Measurements from ENCODE around the gene PCDHA2.
"Not testable (repeated sequence)": the region's sequence is repeated elsewhere in the genome, so short reads cannot be mapped to it uniquely, and the experiment has no call there.

PCDHA2 gene

DNA sequence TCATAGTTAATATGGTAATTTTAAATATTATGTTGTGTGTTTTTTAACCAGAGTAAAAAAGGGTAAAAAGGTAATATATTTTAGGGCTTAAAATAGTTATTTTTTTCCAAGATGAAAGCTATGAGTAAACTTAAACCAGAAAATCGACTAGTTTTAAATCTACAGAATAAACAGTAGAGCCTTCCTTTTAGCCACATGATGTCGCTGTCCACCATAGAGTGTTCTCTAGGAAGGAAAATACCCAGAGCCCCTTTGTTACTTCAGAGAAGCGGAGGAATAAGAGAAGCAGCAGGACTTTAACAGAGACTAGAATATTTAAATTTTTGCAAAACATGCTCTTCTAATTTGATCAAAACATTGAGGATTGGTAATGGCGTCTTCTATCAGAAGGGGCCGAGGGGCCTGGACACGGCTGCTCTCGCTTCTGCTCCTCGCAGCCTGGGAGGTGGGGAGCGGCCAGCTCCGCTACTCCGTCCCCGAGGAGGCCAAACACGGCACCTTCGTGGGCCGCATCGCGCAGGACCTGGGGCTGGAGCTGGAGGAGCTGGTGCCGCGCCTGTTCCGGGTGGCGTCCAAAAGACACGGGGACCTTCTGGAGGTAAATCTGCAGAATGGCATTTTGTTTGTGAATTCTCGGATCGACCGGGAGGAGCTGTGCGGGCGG lies at the start of gene PCDHA2:
TSS of gene PCDHA2 (plus strand) at position 258 of the 664 bp plus-strand sequence.
- no peak for DNase-seq (ENCODE audit: low read depth)

DNA sequence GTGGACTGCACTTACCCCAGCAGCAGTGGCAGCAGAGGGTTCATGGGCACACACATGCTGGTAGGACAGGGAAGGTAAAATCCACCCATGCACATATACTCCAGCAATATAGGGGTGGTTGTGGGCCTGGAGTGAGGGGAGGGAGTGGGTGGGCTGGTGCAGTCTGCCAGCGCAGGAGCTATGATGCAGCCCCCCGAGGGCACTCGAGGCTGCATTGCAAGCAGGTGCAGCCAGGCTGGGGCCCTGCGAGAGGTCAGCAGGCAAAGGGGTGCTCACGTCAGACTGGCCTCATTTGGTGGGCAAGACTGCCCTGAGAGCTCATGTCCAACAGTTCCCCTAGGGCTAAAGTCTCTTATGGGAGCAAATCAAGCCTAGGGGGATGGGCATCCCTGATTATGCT lies 41.1 kb upstream of the PCDHA2 start:
- DNase-seq (ENCODE audit: low read depth) = no peak

DNA sequence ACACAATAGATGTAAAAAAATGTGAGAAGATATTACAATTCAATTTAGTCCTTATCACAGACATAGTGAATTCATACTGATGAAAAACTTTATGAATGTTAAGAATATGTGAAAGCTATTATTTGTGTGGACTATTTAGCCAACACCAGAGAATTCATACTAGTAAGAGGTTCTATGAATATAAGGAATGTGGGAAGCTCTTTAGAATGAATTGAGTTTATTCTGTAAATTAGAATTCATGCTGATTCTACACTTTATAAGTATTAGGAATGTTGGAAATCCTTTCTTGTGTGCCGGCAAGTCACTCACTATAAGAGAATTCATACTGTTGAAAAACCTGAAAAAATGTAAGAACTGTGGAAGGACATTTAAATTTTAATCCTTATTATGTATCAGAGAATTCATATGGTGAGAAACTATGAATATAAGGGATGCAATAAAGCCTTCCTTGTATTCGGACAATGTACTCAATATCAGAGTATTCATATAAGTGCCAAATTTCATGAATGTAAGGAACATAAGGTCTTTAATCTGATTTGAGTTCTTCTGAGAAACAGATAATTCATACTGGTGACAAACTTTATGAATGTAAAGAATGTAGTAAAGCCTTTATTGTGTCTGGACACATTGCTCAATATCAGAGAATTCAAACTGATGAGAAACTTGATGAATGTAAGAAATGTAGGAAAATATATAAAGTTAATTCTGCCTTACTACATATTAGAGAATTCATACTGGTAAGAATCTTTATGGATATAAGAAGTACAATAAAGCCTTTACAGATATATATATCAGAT lies 30.3 kb upstream of the PCDHA2 start:
- DNase-seq (ENCODE audit: low read depth) = no peak

DNA sequence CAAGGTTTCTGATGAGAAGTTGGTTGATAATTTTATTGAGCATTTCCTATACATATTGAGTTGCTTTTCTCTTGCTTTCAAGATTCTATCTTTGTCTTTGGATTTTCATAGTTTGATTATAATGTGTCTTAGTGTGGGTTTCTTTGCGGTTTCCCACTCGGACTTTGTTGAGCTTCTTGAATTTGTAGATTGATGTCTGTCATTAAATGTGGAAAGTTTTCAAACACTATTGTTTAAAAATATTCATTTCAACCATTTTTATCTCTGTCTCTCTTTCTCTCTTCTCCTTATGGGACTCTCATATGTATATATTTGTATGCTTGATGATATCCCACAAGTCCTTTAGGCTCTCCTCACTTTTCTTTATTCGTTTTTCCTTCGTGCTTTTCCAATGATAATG lies 27.2 kb upstream of the PCDHA2 start:
- DNase-seq (ENCODE audit: low read depth) = no peak

DNA sequence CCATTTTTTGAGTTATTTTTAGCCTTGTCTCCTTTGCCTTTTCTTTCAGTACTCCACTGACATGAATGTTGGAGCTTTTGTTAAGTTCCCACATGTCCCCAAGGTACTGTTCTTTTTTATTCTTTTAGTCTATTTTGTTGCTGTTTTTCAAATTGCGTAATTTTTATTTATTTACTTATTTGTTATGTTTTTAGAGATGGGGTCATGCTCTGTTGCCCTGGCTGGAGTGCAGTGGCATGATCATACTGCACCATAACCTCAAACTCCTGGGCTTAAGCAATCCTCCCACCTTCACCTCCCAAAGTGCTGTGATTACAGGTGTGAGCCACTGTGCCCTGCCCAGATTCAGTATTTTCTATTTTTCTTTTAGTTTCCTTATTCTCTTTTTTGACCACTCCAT lies 14.1 kb upstream of the PCDHA2 start:
- DNase-seq (ENCODE audit: low read depth) = no peak

DNA sequence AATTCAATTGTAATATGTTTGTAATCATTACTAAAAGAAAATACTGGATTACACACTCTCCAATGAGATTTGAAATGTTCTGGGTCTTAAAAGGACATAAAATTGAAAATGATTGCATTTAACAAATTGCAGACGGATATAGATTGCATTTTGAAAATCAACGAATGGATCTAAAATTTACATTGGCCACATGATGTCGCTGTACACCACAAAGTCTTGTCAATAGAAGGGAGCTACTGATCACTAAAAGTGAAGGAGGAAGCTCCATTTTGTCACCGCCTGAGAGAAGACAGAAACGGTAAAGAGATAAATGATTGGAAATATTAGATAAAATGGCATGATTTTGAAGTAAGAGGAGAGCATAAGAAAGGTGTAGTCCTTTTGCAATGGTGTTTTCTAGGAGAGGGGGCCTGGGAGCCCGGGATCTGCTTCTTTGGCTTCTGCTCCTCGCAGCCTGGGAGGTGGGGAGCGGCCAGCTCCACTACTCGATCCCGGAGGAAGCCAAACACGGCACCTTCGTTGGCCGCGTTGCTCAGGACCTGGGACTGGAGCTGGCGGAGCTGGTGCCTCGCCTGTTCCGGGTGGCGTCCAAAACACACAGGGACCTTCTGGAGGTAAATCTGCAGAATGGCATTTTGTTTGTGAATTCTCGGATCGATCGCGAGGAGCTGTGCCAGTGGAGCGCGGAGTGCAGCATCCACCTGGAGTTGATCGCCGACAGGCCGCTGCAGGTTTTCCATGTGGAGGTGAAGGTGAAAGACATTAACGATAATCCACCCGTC lies 8.6 kb upstream of the PCDHA2 start, which contains the start of gene PCDHA1:
TSS of gene PCDHA1 (plus strand) at position 236 of the 782 bp plus-strand sequence.
- no peak for DNase-seq (ENCODE audit: low read depth)

DNA sequence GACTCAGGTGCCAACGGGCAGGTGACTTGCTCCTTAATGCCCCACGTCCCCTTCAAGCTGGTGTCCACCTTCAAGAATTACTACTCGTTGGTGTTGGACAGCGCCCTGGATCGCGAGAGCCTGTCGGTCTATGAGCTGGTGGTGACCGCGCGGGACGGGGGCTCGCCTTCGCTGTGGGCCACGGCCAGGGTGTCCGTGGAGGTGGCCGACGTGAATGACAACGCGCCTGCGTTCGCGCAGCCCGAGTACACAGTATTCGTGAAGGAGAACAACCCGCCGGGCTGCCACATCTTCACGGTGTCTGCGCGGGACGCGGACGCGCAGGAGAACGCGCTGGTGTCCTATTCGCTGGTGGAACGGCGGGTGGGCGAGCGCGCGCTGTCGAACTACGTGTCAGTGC lies 7.2 kb upstream of the PCDHA2 start:
- not testable (repeated sequence) for DNase-seq (ENCODE audit: low read depth)

DNA sequence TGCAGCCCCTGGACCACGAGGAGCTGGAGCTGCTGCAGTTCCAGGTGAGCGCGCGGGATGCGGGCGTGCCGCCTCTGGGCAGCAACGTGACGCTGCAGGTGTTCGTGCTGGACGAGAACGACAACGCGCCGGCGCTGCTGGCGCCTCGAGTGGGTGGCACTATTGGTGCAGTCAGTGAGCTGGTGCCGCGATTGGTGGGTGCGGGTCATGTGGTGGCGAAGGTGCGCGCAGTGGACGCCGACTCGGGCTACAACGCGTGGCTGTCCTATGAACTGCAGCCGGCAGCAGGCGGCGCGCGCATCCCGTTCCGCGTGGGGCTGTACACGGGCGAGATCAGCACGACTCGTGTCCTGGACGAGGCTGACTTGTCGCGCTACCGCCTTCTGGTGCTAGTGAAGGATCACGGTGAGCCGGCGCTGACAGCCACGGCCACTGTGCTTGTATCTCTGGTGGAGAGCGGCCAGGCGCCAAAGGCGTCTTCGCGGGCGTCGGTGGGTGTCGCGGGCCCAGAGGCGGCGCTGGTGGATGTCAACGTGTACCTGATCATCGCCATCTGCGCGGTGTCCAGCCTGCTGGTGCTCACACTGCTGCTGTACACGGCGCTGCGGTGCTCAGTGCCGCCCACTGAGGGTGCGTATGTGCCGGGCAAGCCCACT lies 6.7 kb upstream of the PCDHA2 start:
- not testable (repeated sequence) for DNase-seq (ENCODE audit: low read depth)

DNA sequence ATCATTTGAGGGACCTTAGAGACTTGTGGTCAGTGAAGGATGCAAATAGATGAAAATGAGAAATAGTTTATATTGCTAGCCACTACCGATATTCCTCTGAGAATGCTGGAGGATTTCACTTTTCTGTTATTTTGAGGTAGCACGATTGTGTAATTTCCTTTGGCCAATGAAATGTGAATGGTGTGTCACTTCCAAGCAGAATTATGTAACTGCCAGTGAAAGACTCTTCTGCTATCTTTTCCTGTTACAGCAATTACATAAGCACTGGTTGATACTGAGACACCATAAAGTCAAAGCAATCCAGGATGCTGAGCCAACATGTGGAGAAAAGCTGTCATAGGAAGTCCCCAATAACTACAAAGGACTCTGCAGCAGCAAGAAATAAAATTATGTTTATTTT lies 3.6 kb upstream of the PCDHA2 start:
- no peak for DNase-seq (ENCODE audit: low read depth)

DNA sequence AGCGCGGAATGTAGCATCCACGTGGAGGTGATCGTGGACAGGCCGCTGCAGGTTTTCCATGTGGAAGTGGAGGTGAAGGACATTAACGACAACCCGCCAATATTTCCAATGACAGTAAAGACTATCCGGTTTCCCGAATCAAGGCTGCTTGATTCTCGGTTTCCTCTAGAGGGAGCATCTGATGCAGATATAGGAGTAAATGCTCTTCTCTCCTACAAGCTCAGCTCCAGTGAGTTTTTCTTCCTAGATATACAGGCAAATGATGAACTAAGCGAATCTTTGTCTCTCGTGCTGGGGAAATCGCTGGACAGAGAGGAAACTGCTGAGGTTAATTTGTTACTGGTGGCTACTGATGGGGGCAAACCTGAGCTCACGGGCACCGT lies 598 bp downstream of the PCDHA2 start:
- no peak for DNase-seq (ENCODE audit: low read depth)

DNA sequence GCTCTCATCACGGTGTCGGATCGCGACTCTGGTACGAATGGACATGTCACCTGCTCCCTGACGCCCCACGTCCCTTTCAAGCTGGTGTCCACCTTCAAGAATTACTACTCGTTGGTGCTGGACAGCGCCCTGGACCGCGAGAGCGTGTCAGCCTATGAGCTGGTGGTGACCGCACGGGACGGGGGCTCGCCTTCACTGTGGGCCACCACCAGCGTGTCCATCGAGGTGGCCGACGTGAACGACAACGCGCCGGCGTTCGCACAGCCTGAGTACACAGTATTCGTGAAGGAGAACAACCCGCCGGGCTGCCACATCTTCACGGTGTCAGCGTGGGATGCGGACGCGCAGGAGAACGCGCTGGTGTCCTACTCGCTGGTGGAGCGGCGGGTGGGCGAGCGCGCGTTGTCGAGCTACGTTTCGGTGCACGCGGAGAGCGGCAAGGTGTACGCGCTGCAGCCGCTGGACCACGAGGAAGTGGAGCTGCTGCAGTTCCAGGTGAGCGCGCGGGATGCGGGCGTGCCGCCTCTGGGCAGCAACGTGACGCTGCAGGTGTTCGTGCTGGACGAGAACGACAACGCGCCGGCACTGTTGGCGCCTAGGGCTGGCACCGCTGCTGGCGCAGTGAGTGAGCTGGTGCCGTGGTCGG lies 1.5 kb downstream of the PCDHA2 start:
- not testable (repeated sequence) for DNase-seq (ENCODE audit: low read depth)

DNA sequence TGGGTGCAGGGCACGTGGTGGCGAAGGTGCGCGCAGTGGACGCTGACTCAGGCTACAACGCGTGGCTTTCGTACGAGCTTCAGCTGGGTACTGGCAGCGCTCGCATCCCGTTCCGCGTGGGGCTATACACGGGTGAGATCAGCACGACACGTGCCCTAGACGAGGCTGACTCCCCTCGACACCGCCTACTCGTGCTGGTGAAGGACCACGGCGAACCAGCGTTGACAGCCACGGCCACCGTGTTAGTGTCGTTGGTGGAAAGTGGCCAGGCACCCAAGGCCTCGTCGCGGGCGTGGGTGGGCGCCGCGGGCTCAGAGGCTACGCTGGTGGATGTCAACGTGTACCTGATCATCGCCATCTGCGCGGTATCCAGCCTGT lies 2.1 kb downstream of the PCDHA2 start:
- DNase-seq (ENCODE audit: low read depth) = no peak

DNA sequence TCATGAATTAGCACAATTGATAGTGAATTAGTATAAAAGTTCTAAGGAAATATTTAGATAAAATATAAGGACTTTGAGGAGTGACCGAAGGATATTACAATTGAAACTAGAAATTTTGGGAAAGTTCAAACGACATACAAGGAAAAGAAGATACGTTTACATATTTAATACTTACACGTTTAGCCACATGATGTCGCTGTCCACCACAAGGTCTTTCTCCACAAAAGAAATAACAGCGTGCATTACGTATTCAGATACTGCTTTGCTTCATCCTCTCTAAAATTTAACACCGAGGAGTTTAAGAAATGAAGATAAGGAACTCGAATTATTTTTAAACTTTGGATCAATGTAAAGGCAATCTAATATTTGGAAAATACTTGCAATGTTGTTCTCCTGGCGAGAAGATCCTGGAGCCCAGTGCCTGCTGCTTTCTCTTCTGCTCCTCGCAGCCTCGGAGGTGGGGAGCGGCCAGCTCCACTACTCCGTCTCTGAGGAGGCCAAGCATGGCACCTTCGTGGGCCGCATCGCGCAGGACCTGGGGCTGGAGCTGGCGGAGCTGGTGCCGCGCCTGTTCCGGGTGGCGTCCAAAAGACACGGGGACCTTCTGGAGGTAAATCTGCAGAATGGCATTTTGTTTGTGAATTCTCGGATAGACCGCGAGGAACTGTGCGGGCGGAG lies 6.3 kb downstream of the PCDHA2 start, which contains the start of gene PCDHA3:
TSS of gene PCDHA3 (plus strand) at position 242 of the 678 bp plus-strand sequence.
- DNase-seq (ENCODE audit: low read depth) = no peak

DNA sequence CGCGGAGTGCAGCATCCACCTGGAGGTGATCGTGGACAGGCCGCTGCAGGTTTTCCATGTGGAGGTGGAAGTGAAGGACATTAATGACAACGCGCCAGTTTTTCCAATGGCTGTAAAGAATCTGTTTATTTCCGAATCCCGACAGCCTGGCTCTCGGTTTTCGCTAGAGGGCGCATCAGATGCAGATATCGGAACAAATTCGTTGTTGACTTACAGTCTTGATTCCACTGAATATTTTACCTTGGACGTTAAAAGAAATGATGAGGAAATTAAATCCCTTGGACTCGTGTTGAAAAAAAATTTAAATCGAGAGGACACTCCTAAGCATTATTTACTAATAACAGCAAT lies 6.8 kb downstream of the PCDHA2 start:
- no peak for DNase-seq (ENCODE audit: low read depth)

DNA sequence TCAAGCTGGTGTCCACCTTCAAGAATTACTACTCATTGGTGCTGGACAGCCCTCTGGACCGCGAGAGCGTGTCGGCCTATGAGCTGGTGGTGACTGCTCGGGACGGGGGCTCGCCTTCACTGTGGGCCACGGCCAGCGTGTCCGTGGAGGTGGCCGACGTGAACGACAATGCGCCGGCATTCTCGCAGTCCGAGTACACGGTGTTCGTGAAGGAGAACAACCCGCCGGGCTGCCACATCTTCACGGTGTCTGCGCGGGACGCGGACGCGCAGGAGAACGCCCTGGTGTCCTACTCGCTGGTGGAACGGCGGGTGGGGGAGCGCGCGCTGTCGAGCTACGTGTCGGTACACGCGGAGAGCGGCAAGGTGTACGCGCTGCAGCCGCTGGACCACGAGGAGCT lies 7.7 kb downstream of the PCDHA2 start:
- not testable (repeated sequence) for DNase-seq (ENCODE audit: low read depth)

DNA sequence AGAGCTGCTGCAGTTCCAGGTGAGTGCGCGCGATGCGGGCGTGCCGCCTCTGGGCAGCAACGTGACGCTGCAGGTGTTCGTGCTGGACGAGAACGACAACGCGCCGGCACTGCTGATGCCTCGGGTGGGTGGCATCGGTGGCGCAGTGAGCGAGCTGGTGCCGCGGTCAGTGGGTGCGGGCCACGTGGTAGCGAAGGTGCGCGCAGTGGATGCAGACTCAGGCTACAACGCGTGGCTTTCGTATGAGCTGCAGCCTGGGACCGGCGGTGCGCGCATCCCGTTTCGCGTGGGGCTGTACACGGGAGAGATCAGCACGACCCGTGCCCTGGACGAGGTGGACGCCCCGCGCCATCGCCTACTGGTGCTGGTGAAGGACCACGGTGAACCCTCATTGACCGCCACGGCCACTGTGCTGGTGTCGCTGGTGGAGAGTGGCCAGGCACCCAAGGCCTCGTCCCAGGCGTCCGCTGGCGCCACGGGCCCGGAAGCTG lies 8.2 kb downstream of the PCDHA2 start:
- no peak for DNase-seq (ENCODE audit: low read depth)

DNA sequence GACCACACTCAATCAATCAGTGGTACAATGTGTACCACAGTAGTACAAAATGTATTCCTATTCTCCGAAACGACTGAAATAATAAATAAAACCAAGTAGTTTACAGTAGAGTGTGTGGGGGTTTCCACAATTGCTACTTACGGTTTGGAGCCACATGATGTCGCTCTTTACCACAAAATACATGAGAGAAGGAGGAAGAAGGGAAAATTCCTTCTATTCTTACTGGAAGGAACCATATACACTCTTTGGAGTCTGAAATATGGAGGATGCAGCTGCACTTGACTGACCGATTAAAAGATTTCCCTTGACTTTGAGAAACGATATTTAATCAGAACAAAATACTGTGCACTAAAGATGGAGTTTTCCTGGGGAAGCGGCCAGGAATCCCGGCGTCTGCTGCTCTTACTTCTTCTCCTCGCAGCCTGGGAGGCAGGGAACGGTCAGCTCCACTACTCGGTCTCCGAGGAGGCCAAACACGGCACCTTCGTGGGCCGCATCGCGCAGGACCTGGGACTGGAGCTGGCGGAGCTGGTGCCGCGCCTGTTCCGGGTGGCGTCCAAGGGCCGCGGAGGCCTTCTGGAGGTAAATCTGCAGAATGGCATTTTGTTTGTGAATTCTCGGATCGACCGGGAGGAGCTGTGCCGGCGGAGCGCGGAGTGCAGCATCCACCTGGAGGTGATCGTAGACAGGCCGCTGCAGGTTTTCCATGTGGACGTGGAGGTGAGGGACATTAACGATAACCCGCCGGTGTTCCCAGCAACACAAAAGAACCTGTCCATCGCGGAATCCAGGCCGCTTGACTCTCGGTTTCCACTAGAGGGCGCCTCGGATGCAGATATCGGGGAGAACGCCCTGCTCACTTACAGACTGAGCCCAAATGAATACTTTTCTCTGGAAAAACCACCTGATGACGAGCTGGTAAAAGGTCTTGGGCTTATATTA lies 12.5 kb downstream of the PCDHA2 start, which contains the start of gene PCDHA4:
TSS of gene PCDHA4 (plus strand) at position 235 of the 942 bp plus-strand sequence.
- no peak for DNase-seq (ENCODE audit: low read depth)

DNA sequence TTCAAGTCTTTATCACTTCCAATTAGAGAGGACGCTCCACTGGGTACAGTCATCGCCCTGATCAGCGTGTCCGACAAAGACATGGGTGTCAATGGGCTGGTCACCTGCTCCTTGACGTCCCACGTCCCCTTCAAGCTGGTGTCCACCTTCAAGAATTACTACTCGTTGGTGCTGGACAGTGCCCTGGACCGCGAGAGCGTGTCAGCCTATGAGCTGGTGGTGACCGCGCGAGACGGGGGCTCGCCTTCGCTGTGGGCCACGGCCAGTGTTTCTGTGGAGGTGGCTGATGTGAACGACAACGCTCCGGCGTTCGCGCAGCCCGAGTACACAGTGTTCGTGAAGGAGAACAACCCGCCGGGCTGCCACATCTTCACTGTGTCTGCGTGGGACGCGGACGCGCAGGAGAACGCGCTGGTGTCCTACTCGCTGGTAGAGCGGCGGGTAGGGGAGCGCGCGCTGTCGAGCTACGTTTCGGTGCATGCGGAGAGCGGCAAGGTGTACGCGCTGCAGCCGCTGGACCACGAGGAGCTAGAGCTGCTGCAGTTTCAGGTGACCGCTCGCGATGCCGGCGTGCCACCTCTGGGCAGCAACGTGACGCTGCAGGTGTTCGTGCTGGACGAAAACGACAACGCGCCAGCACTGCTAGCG lies 13.7 kb downstream of the PCDHA2 start:
- DNase-seq (ENCODE audit: low read depth) = not testable (repeated sequence)

DNA sequence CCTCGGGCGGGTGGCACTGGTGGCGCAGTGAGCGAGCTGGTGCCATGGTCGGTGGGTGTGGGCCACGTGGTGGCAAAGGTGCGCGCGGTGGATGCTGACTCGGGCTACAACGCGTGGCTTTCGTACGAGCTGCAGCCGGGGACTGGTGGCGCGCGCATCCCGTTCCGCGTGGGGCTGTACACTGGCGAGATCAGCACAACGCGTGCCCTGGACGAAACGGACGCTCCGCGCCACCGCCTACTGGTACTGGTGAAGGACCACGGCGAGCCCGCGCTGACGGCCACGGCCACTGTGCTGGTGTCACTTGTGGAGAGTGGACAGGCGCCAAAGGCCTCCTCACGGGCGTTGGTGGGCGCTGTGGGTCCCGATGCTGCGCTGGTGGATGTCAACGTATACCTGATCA lies 14.2 kb downstream of the PCDHA2 start:
- no peak for DNase-seq (ENCODE audit: low read depth)

Data from stimulated activated CD8-positive, alpha-beta memory T cell treated with anti-CD3 and anti-CD28 coated beads, Interleukin-15, amount 100 ng/mL, for 24 hours (primary cell).